Body of pancreas (tissue), 4 donors: ENCODE results near the gene PLOD2. TPM values are rescaled to one million over a fixed set of nuclear protein-coding genes. Genes with fewer than 3 reads are reported as not detected.

Experiments used
- ATAC-seq: fragments of 150-250 bp; one replicate; pipeline ENCODE4 v1.9.1; 2016
- DNase-seq, 4 donors: peaks; one replicate each; pipeline ENCODE4 v3.0.0-alpha.2; 2019
- H3K27ac ChIP-seq, 4 donors: fragments of 200-600 bp; sonication (generic); 1 replicate in 3 of 4; 2 replicates in 1 of 4; pipeline versions ENCODE4 v1.5.1 to v1.6.1; 2016 to 2019; ENCODE audit warnings: mild to moderate bottlenecking in 1 of 4, mixed read lengths in 1 of 4, moderate library complexity in 1 of 4
- H3K27me3 ChIP-seq, 2 donors: fragments of 200-600 bp; sonication (generic); one replicate each; pipeline ENCODE4 v1.6.0; 2016; ENCODE audit warnings: mild to moderate bottlenecking in 1 of 2
- H3K36me3 ChIP-seq, 2 donors: fragments of 200-600 bp; sonication (generic); replicated peaks in 1 of 2; 2 replicates each; pipeline ENCODE4 v1.5.1; 2016; ENCODE audit warnings: low read depth in 2 of 2; ENCODE audit not compliant: insufficient read depth in 1 of 2
- H3K4me1 ChIP-seq: fragments of 200-600 bp; sonication (generic); one replicate; pipeline ENCODE4 v1.6.0; 2016
- H3K4me3 ChIP-seq, 2 donors: fragments of 200-600 bp; sonication (generic); 1 replicate in 1 of 2; 2 replicates in 1 of 2; pipeline ENCODE4 v1.5.1; 2016 to 2019
- H3K9me3 ChIP-seq, 3 donors: fragments of 200-600 bp; sonication (generic); 1 replicate in 2 of 3; 2 replicates in 1 of 3; pipeline ENCODE4 v1.5.1; 2016
- POLR2A ChIP-seq, 3 donors: fragments of 450-650 bp; IDR thresholded peaks; one replicate each; pipeline ENCODE4 v1.6.1; 2016; ENCODE audit warnings: antibody characterized with exemption in 3 of 3, mild to moderate bottlenecking in 2 of 3
- WGBS, 2 donors: methylation state at CpG; one replicate each; pipeline ENCODE4 v1.1.5; 2017; 5-methylcytosine and 5-hydroxymethylcytosine counted together
- intact Hi-C: fragments of 100-400 bp; cut with DNase I; formaldehyde crosslinking; loops from one replicate; pipeline ENCODE4 v1.15.1; 2023
- total RNA-seq, 2 donors: library from RNA; depleted of rRNA; stranded (reverse); fragments of >200 nt; gene quantifications; one replicate each; pipeline ENCODE4 v1.1.0, GENCODE V29; 2016
- TF ChIP-seq, protein P1 (sequence below), 7 experiments: fragments of 450-650 bp in 4 of 7; fragments of 200-600 bp in 3 of 7; sonication (generic) in 3 of 7; IDR thresholded peaks; one replicate each; pipeline ENCODE4 v1.5.1; 2016 to 2019; ENCODE audit warnings: antibody characterized with exemption in 7 of 7

Gene PLOD2
- total RNA-seq: 10 to 100 TPM; 16.8 to 24.4 TPM

DNA sequence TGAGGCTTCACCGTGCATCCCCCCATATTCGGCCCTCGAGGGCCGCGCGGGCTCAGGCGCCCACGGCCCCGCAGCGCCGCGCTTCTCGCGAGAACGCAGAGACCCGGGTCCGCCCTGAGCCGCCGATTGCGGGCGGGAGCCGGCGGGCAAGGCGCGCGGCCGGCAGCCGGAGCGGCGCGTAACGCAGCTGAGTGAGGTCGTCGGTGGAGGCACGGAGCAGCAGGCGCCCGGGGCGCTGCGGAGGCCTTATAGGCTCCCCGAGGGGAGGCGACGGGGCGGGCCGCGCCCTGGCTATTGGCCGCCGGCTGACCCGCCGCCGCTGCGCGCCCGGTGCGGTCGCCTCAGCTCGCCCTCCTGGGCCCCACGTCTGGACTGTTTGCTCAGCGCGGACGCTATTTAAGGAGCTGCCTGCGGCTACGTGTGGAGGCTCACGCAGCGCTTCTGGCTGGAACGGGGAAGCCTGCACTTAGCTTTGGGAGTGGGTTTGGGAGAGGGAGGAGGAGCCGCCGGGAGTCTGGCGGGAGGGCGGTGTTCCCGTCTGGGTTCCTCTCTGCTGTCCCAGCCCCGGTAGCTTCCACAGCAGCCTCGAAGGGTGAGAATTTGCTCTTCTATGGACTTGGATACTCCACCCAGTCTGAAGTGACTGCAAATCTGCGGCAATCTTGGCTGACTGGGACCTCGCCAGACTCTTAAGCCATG is at the start of gene PLOD2:
Gene PLOD2, minus strand, starts transcription at position 221 of the 699 bp plus-strand sequence. Its CDS starts 195 bp downstream, at position 26.
- TF ChIP-seq, protein P1, sequence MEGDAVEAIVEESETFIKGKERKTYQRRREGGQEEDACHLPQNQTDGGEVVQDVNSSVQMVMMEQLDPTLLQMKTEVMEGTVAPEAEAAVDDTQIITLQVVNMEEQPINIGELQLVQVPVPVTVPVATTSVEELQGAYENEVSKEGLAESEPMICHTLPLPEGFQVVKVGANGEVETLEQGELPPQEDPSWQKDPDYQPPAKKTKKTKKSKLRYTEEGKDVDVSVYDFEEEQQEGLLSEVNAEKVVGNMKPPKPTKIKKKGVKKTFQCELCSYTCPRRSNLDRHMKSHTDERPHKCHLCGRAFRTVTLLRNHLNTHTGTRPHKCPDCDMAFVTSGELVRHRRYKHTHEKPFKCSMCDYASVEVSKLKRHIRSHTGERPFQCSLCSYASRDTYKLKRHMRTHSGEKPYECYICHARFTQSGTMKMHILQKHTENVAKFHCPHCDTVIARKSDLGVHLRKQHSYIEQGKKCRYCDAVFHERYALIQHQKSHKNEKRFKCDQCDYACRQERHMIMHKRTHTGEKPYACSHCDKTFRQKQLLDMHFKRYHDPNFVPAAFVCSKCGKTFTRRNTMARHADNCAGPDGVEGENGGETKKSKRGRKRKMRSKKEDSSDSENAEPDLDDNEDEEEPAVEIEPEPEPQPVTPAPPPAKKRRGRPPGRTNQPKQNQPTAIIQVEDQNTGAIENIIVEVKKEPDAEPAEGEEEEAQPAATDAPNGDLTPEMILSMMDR (IDR thresholded peaks at IDR 0.05): peak in 1 of 7 experiments; percentile 21
- TF ChIP-seq POLR2A (IDR thresholded peaks at IDR 0.05): peak; percentile 98 to 99 (median 98)
- peaks cover 55% of the 10 kb centered on the region for H3K4me1 ChIP-seq

DNA sequence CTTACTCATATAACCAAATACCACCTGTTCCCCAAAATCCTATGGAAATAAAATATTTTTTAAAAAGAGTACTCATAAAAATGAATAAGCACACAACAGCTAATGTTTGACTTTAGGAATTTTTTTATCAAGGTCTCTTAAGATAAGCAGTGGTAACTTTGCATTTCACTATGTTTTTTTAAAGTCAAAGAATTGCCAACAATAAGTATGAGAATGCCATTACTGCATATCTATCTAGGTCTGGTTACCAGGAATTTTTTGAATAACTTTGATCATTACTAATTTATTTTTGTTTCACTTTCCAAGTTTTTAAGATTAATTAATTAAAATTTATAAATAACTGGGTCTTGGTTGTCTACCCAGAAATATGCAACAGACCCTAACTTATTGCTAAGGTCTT is 48.4 kb upstream of the PLOD2 start:
- no peak for DNase-seq
- H3K27me3 ChIP-seq: no peaks in the 10 kb centered on the region

More for the DNA sequence above, at the start of gene PLOD2:
- Histone ChIP-seq H3K36me3 (no peaks in the 10 kb centered on the region), H3K4me3 (peak within 1 kb of the TSS; percentile 63 to 68), H3K27ac (peak within 1 kb of the TSS; percentile 91 to 99 (median 98)), H3K9me3 (no peaks in the 10 kb centered on the region), H3K27me3 (no peaks in the 10 kb centered on the region)
- ATAC-seq: peak; percentile 84
- intact Hi-C loops: no loop called here
- peak; percentile 85 to 89 (median 88) for DNase-seq
- 0% methylated on average over 4 to 74 of the region's 74 CpGs for WGBS, 2 donors

DNA sequence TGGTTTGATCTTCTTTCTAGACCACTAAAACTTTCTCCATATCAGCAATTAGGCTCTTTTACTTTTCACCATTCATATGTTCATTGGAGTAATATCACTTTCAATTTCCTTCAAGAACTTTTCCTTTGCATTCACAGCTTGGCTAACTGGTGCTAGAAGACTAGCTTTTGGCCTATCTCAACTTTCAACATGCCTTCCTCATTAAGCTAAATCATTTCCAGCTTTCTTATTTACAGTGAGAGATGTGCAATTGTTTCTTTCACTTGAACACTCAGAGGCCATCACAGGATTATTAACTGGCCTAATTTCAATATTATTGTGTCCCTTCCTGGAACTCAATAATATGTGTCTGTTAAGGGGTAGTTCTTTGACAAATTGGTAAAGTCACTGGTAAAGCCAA is 42.8 kb upstream of the PLOD2 start:
- H3K4me3 ChIP-seq: no peak overlapping the region
- no peaks in the 10 kb centered on the region for H3K27me3 ChIP-seq
- no peak overlapping the region for H3K27ac ChIP-seq
- TF ChIP-seq, protein P1 (IDR thresholded peaks at IDR 0.05): no peak
- no peak for TF ChIP-seq POLR2A (IDR thresholded peaks at IDR 0.05)
- H3K4me1 ChIP-seq: no peaks in the 10 kb centered on the region
- no peak for DNase-seq
- intact Hi-C loops: no loop called here
- no peak for ATAC-seq
- H3K36me3 ChIP-seq: peaks cover 0 to 6% of the 10 kb centered on the region in 2 donors
- no peaks in the 10 kb centered on the region for H3K9me3 ChIP-seq

More for the DNA sequence above, 48.4 kb upstream of the PLOD2 start:
- no peak for ATAC-seq
- Histone ChIP-seq H3K4me1 (no peaks in the 10 kb centered on the region), H3K27ac (no peak overlapping the region), H3K9me3 (no peaks in the 10 kb centered on the region), H3K4me3 (no peak overlapping the region), H3K36me3 (peaks cover 0 to 5% of the 10 kb centered on the region in 2 donors)
- no peak for TF ChIP-seq POLR2A (IDR thresholded peaks at IDR 0.05)
- TF ChIP-seq, protein P1 (IDR thresholded peaks at IDR 0.05): no peak
- intact Hi-C loops: no loop called here

DNA sequence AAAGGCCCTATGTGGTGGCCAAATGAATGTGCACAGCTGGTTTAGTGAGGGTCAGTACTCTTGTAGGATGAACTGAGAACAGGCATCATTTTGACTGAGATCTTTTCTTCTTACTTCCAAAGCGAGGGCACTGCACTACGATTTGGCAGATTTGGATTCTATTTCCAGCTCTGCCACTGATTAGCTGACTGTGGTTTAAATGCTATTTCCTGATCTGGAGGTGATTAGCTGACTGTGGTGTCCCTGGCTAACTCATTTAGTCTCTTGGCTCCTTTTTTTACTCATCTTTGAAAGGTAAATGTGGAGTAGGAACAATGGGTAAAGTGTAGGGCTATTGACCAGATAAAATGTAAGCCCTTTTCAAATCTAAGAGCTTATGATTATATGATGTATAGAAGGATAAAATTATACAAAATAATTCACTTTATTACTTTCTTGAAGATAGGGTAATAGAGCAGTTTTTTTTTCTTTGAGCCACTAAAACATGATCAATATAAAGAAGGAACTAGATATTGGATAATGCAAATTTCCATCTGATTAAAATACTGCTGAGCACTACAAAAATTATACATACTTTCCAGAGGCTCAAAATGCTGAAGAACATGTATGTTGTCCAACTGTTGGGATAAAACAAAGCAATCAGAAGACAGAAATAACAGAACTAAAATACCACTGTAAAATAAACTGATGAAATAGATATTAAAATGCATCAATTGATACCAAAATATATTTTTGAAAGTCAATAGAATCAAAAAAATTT is 39.7 kb upstream of the PLOD2 start:
- no peaks in the 10 kb centered on the region for H3K9me3 ChIP-seq

More for the DNA sequence above, 39.7 kb upstream of the PLOD2 start:
- H3K4me1 ChIP-seq: no peaks in the 10 kb centered on the region
- ATAC-seq (no peak), DNase-seq (no peak)
- H3K27ac ChIP-seq: no peak overlapping the region
- WGBS, 2 donors: 65 to 66% methylated on average over 2 of the region's 2 CpGs
- TF ChIP-seq, protein P1 (IDR thresholded peaks at IDR 0.05): no peak
- no peak for TF ChIP-seq POLR2A (IDR thresholded peaks at IDR 0.05)
- peaks cover 0 to 1% of the 10 kb centered on the region in 2 donors for H3K36me3 ChIP-seq
- H3K4me3 ChIP-seq: no peak overlapping the region
- intact Hi-C loops: no loop called here
- H3K27me3 ChIP-seq: no peaks in the 10 kb centered on the region
